Germinal center (tissue), 1 donor: ENCODE data around the gene ITGB1.
"Not testable (repeated sequence)": the region's sequence is repeated elsewhere in the genome, so short reads cannot be mapped to it uniquely, and the experiment has no call there.

Experiments used
- DNase-seq: peaks from one replicate; pipeline ENCODE4 v3.0.0; 2012; ENCODE audit warnings: mixed read lengths, low spot score

The ITGB1 gene

GRCh38 chr10:32938554-32939061, 19.4 kb downstream of the ITGB1 start:
- no peak for DNase-seq

- no peak for DNase-seq
Measured at GRCh38 chr10:32937911-32938424, 20.1 kb downstream of the ITGB1 start.

GRCh38 chr10:32932225-32932729, 25.8 kb downstream of the ITGB1 start:
- DNase-seq, result no peak

- no peak for DNase-seq
Measured at GRCh38 chr10:32931593-32931992, 26.4 kb downstream of the ITGB1 start.

GRCh38 chr10:32930036-32930435, 28.0 kb downstream of the ITGB1 start:
- no peak for DNase-seq

- no peak for DNase-seq
Measured at GRCh38 chr10:32929634-32930033, 28.4 kb downstream of the ITGB1 start.

GRCh38 chr10:32927750-32928149, 30.3 kb downstream of the ITGB1 start:
- no peak for DNase-seq

GRCh38 chr10:32923849-32924248, 34.2 kb downstream of the ITGB1 start:
- no peak for DNase-seq

GRCh38 chr10:32923134-32923533, 34.9 kb downstream of the ITGB1 start:
- no peak for DNase-seq

GRCh38 chr10:32922170-32922569, 35.9 kb downstream of the ITGB1 start:
- DNase-seq, result no peak

- not testable (repeated sequence) for DNase-seq
Measured at GRCh38 chr10:32917817-32918216, 40.2 kb downstream of the ITGB1 start.

GRCh38 chr10:32911285-32912016, 46.6 kb downstream of the ITGB1 start:
- no peak for DNase-seq

GRCh38 chr10:32909970-32910369, 48.1 kb downstream of the ITGB1 start:
- DNase-seq, result not testable (repeated sequence)

GRCh38 chr10:32909456-32909855, 48.6 kb downstream of the ITGB1 start:
- DNase-seq, result no peak

GRCh38 chr10:32906595-32906994, 51.4 kb downstream of the ITGB1 start:
- no peak for DNase-seq

GRCh38 chr10:32905466-32905865, 52.6 kb downstream of the ITGB1 start:
- no peak for DNase-seq

- DNase-seq, result no peak
Measured at GRCh38 chr10:32901815-32902214, 56.2 kb downstream of the ITGB1 start.

- not testable (repeated sequence) for DNase-seq
Measured at GRCh38 chr10:32895200-32895968, 62.6 kb downstream of the ITGB1 start.

- no peak for DNase-seq
Measured at GRCh38 chr10:32893916-32894664, 63.9 kb downstream of the ITGB1 start.

GRCh38 chr10:32893434-32893833, 64.6 kb downstream of the ITGB1 start:
- DNase-seq, result no peak

- DNase-seq, result no peak
Measured at GRCh38 chr10:32891261-32891660, 66.8 kb downstream of the ITGB1 start.

- DNase-seq, result no peak
Measured at GRCh38 chr10:32890444-32890843, 67.6 kb downstream of the ITGB1 start.
